Tibial artery (tissue), 4 donors: ENCODE measurements around the gene MTHFSD.
A peak's percentile ranks its signal among the peaks of the same experiment; 100 is the strongest.

Experiments used
- DNase-seq, 2 donors: peaks; one replicate each; pipeline ENCODE4 v3.0.0-alpha.2; 2019
- H3K27ac ChIP-seq, 2 donors: fragments of 200-600 bp; sonication (generic) in 1 of 2; 1 replicate in 1 of 2; 2 replicates in 1 of 2; pipeline ENCODE4 v1.5.1; 2018 to 2019; ENCODE audit warnings: mild to moderate bottlenecking in 1 of 2
- H3K27me3 ChIP-seq, 2 donors: fragments of 200-600 bp; sonication (generic) in 1 of 2; one replicate each; pipeline versions ENCODE4 v1.5.1 to v1.6.0; 2016 to 2019
- H3K36me3 ChIP-seq, 3 donors: fragments of 200-600 bp; sonication (generic) in 2 of 3; one replicate each; pipeline ENCODE4 v1.5.1; 2016 to 2019; ENCODE audit warnings: mild to moderate bottlenecking in 2 of 3
- H3K4me1 ChIP-seq, 4 donors: fragments of 200-600 bp; sonication (generic) in 2 of 4; 1 replicate in 3 of 4; 2 replicates in 1 of 4; pipeline ENCODE4 v1.5.1; 2016 to 2019
- H3K4me3 ChIP-seq, 2 donors: fragments of 200-600 bp; sonication (generic) in 1 of 2; 1 replicate in 1 of 2; 2 replicates in 1 of 2; pipeline ENCODE4 v1.5.1; 2018 to 2019; ENCODE audit warnings: mild to moderate bottlenecking in 2 of 2
- H3K9me3 ChIP-seq, 3 donors: fragments of 200-600 bp; sonication (generic) in 1 of 3; one replicate each; pipeline ENCODE4 v1.5.1; 2016 to 2019
- intact Hi-C: fragments of 100-400 bp; cut with DNase I; formaldehyde crosslinking; loops from one replicate; pipeline ENCODE4 v1.15.0; 2023; ENCODE audit warnings: low total_unique reads
- TF ChIP-seq, protein P1 (sequence below), 2 experiments: fragments of 200-600 bp in 1 of 2; fragments of 450-650 bp in 1 of 2; IDR thresholded peaks; one replicate each; pipeline ENCODE4 v1.5.1; 2017 to 2019; ENCODE audit warnings: antibody characterized with exemption in 2 of 2, mild to moderate bottlenecking in 1 of 2, moderate library complexity in 1 of 2

The MTHFSD gene

GRCh38 chr16:86597880-86598606 lies 43.0 kb upstream of the MTHFSD start:
- Histone ChIP-seq H3K4me1 (peaks cover 0 to 100% (median 50%) of the 10 kb centered on the region in 4 donors), H3K27ac (peak overlapping the region; percentile 72 to 80), H3K9me3 (no peaks in the 10 kb centered on the region), H3K36me3 (no peaks in the 10 kb centered on the region), H3K4me3 (peak overlapping the region; percentile 21 to 34), H3K27me3 (no peaks in the 10 kb centered on the region)
- intact Hi-C loops, result no loop called here
- TF ChIP-seq, protein P1, sequence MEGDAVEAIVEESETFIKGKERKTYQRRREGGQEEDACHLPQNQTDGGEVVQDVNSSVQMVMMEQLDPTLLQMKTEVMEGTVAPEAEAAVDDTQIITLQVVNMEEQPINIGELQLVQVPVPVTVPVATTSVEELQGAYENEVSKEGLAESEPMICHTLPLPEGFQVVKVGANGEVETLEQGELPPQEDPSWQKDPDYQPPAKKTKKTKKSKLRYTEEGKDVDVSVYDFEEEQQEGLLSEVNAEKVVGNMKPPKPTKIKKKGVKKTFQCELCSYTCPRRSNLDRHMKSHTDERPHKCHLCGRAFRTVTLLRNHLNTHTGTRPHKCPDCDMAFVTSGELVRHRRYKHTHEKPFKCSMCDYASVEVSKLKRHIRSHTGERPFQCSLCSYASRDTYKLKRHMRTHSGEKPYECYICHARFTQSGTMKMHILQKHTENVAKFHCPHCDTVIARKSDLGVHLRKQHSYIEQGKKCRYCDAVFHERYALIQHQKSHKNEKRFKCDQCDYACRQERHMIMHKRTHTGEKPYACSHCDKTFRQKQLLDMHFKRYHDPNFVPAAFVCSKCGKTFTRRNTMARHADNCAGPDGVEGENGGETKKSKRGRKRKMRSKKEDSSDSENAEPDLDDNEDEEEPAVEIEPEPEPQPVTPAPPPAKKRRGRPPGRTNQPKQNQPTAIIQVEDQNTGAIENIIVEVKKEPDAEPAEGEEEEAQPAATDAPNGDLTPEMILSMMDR (IDR thresholded peaks at IDR 0.05), result no peak
- peak; percentile 57 to 81 for DNase-seq

DNA sequence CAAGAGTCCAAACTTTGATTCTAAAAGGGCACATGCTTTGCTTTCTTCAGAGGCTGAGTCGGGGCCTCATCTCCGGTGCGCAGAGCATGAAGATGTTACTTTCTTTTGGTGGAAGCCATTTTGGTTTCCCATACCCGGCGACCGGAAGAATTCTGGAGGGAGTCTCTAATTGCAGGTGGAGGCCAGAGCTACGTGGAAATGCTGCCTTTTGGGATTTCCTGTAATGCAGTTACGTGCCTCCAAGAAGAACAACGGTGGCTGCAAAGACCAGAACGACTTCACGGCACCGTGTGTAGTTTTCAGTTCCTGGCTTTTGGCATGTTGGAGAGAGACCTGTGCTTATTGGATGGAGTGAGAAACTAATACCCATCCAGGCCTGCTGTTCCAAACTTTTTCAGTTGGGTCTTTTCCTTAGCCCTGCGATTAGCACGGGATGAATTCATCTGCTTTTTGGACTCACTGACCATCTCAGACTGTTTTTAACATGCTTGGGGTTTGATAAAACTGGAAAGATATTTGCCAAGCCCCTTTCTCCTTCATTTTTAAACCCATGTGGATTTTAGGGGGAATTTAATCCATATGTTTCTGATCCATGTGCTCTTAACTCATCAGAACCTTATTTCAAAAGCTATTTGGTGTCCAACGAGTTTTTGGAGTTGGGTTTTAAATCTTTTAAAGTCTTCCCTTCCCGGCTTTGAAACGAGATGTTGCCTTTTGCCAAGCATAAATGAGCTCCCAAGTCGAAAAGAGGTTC lies 42.3 kb upstream of the MTHFSD start:
- Histone ChIP-seq H3K27me3 (no peaks in the 10 kb centered on the region), H3K4me1 (peaks cover 0 to 100% (median 49%) of the 10 kb centered on the region in 4 donors), H3K36me3 (no peaks in the 10 kb centered on the region), H3K27ac (peak overlapping the region; percentile 72 to 80), H3K4me3 (peak overlapping the region in 1 of 2 donors; percentile 34), H3K9me3 (no peaks in the 10 kb centered on the region)
- intact Hi-C loops, result no loop called here
- DNase-seq, result peak in 1 of 2 donors; percentile 53
- TF ChIP-seq, protein P1 (IDR thresholded peaks at IDR 0.05), result no peak

GRCh38 chr16:86595983-86596605 lies 41.1 kb upstream of the MTHFSD start:
- H3K4me1 ChIP-seq, result peaks cover 0 to 94% (median 47%) of the 10 kb centered on the region in 4 donors
- peak in 1 of 2 donors; percentile 60 for DNase-seq
- intact Hi-C loops, result no loop called here
- no peaks in the 10 kb centered on the region for H3K36me3 ChIP-seq
- no peaks in the 10 kb centered on the region for H3K9me3 ChIP-seq
- no peaks in the 10 kb centered on the region for H3K27me3 ChIP-seq
- H3K4me3 ChIP-seq, result no peak overlapping the region
- TF ChIP-seq, protein P1 (IDR thresholded peaks at IDR 0.05), result no peak
- H3K27ac ChIP-seq, result peak overlapping the region; percentile 72 to 80

GRCh38 chr16:86594721-86595120 lies 39.7 kb upstream of the MTHFSD start:
- TF ChIP-seq, protein P1 (IDR thresholded peaks at IDR 0.05), result no peak
- Histone ChIP-seq H3K4me3 (no peak overlapping the region), H3K27me3 (no peaks in the 10 kb centered on the region), H3K4me1 (peaks cover 0 to 94% (median 55%) of the 10 kb centered on the region in 4 donors), H3K36me3 (no peaks in the 10 kb centered on the region), H3K9me3 (no peaks in the 10 kb centered on the region), H3K27ac (peak overlapping the region; percentile 72 to 80)
- DNase-seq, result peak in 1 of 2 donors; percentile 47
- intact Hi-C loops, result no loop called here

DNA sequence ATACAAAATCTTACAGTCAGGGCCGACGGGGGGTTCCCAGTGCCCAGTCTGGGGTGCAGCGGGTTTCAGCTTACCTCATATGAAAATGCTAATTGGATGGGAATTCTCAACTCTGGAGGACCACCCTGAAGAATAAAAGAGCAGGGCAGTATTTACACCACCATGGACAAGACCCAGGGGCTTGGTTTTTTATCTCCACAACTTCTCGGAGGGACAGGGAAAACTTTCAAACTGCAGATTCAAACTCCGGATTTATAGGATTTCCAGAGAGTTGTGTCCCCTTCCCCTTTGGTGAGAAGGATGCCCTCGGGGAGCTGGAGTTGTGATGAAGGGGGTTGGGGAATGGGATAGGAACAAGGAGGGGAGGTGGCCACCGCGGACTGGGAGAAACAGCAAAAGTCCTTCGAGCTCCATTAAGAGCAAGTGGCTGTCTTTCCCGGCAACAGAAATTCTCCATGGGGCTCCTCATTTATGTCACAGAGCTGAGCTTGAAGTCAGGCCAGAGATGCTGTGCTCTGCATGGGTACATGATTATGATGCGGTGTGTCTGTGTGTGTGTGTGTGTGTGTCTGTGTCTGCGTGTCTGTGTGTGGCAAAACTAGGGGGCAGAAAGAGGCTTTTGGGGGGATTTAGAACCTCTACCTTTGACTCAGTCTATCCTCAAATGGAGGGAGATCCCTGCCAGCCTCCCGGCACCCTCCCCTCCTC lies 39.0 kb upstream of the MTHFSD start:
- Histone ChIP-seq H3K36me3 (no peaks in the 10 kb centered on the region), H3K4me3 (no peak overlapping the region), H3K9me3 (no peaks in the 10 kb centered on the region), H3K4me1 (peaks cover 0 to 94% (median 57%) of the 10 kb centered on the region in 4 donors), H3K27me3 (no peaks in the 10 kb centered on the region), H3K27ac (peak overlapping the region; percentile 72 to 80)
- intact Hi-C loops, result no loop called here
- TF ChIP-seq, protein P1 (IDR thresholded peaks at IDR 0.05), result no peak
- peak in 1 of 2 donors; percentile 46 for DNase-seq
